Fibroblast of lung (primary cell): ENCODE data around the gene VAV1. TPM values are rescaled to one million over a fixed set of nuclear protein-coding genes. Genes with fewer than 3 reads are reported as not detected.

Experiments used
- DNase-seq, 2 donors: peaks; one replicate each; pipeline versions ENCODE4 v3.0.0 to v3.0.0-alpha.2; 2010; ENCODE audit warnings: low read depth in 2 of 2
- H2AFZ ChIP-seq: 2 replicates; pipeline ENCODE4 v1.5.1; 2012; ENCODE audit warnings: low read length, control low read depth, inconsistent platforms
- H3K27ac ChIP-seq: 2 replicates; pipeline ENCODE4 v1.5.1; 2011; ENCODE audit warnings: low read length, control low read depth; ENCODE audit not compliant: insufficient read depth
- H3K27me3 ChIP-seq: 2 replicates; pipeline ENCODE4 v1.5.1; 2011; ENCODE audit warnings: mild to moderate bottlenecking, low read length; ENCODE audit not compliant: control insufficient read depth, insufficient read depth
- H3K36me3 ChIP-seq: 2 replicates; pipeline ENCODE4 v1.5.1; 2011; ENCODE audit warnings: low read length; ENCODE audit not compliant: control insufficient read depth, insufficient read depth
- H3K4me1 ChIP-seq: 2 replicates; pipeline ENCODE4 v1.5.1; 2011; ENCODE audit warnings: low read length; ENCODE audit not compliant: control insufficient read depth, insufficient read depth; ENCODE audit errors: extremely low read depth
- H3K4me2 ChIP-seq: 2 replicates; pipeline ENCODE4 v1.5.1; 2011; ENCODE audit warnings: low read length, control low read depth; ENCODE audit not compliant: insufficient read depth; ENCODE audit errors: extremely low read depth
- H3K4me3 ChIP-seq, 4 experiments: fragments of 200-600 bp in 1 of 4; sonication (generic) in 1 of 4; replicated peaks in 1 of 4; 2 replicates each; pipeline ENCODE4 v1.5.1; 2011 to 2016; ENCODE audit warnings: low read length in 4 of 4, low read depth in 3 of 4, mild to moderate bottlenecking in 3 of 4, control low read depth in 2 of 4, inconsistent platforms in 1 of 4, mixed read lengths in 1 of 4; ENCODE audit not compliant: insufficient read depth in 1 of 4; ENCODE audit errors: control extremely low read depth in 1 of 4
- H3K79me2 ChIP-seq: 2 replicates; pipeline ENCODE4 v1.5.1; 2012; ENCODE audit warnings: mild to moderate bottlenecking, low read length, inconsistent platforms; ENCODE audit not compliant: control insufficient read depth, insufficient read depth
- H3K9ac ChIP-seq: 2 replicates; pipeline ENCODE4 v1.5.1; 2011; ENCODE audit warnings: mild to moderate bottlenecking, low read length, control low read depth; ENCODE audit not compliant: insufficient read depth
- H3K9me3 ChIP-seq: 2 replicates; pipeline ENCODE4 v1.5.1; 2012; ENCODE audit warnings: low read depth, low read length; ENCODE audit not compliant: control insufficient read depth, insufficient read depth
- H4K20me1 ChIP-seq: 2 replicates; pipeline ENCODE4 v1.5.1; 2011; ENCODE audit warnings: low read length; ENCODE audit not compliant: control insufficient read depth, insufficient read depth; ENCODE audit errors: extremely low read depth
- EZH2 ChIP-seq: IDR thresholded peaks from 2 replicates; pipeline ENCODE4 v1.5.1; 2012; ENCODE audit warnings: low read length, control low read depth, mild to moderate bottlenecking; ENCODE audit errors: missing control alignments
- polyA plus RNA-seq, 2 donors: library from polyadenylated mRNA; depleted of rRNA in 1 of 2; stranded (reverse) in 1 of 2; unstranded in 1 of 2; fragments of >200 nt; gene quantifications; 2 replicates each; pipeline ENCODE4 v1.2.1, GENCODE V29; 2011 to 2012; ENCODE audit warnings: missing spikeins in 1 of 2
- total RNA-seq: library from RNA; depleted of rRNA; stranded (reverse); fragments of >200 nt; gene quantifications from 2 replicates; pipeline ENCODE4 v1.2.1, GENCODE V29; 2014
- TF ChIP-seq, protein P1 (sequence below), 2 donors: IDR thresholded peaks in 1 of 2; conservative IDR thresholded peaks in 1 of 2; 1 replicate in 1 of 2; 2 replicates in 1 of 2; pipeline ENCODE4 v1.5.1; 2011 to 2012; ENCODE audit warnings: low read length in 2 of 2, control low read depth in 1 of 2, inconsistent platforms in 1 of 2, low read depth in 1 of 2, mild to moderate bottlenecking in 1 of 2

Gene VAV1
- total and polyA plus RNA-seq, 2 donors (not counting 1 experiment from before 2014, with no cell fraction given): not detected

DNA sequence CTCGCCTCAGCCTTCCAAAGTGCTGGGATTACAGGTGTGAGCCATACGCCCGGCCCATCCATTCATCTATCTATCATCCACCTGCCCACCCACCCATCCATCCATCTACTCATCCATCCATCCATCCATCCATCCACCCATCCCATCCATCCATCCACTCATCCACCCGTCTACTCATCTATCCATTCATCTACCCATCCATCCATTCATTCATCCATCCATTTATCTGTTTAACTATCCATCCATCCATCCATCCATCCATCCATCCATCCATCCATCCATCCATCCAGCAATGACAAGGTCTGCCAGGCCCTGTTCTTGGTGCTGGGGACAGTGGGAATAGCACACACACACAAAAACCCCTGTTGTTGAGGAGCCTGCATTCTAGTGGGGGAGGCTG is 4.5 kb downstream of the VAV1 start:
- H2AFZ ChIP-seq: no peak overlapping the region
- no peak for DNase-seq
- H3K9ac ChIP-seq: no peak overlapping the region
- TF ChIP-seq, protein P1, sequence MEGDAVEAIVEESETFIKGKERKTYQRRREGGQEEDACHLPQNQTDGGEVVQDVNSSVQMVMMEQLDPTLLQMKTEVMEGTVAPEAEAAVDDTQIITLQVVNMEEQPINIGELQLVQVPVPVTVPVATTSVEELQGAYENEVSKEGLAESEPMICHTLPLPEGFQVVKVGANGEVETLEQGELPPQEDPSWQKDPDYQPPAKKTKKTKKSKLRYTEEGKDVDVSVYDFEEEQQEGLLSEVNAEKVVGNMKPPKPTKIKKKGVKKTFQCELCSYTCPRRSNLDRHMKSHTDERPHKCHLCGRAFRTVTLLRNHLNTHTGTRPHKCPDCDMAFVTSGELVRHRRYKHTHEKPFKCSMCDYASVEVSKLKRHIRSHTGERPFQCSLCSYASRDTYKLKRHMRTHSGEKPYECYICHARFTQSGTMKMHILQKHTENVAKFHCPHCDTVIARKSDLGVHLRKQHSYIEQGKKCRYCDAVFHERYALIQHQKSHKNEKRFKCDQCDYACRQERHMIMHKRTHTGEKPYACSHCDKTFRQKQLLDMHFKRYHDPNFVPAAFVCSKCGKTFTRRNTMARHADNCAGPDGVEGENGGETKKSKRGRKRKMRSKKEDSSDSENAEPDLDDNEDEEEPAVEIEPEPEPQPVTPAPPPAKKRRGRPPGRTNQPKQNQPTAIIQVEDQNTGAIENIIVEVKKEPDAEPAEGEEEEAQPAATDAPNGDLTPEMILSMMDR (conservative IDR thresholded peaks at IDR 0.05 in 1 of 2, IDR thresholded peaks at IDR 0.05 in 1 of 2; ENCODE audit: low read depth in 1 of 2, low read length in 2 of 2): no peak
- no peak for TF ChIP-seq EZH2
- no peak overlapping the region for H3K27ac ChIP-seq
- H3K4me1 ChIP-seq: no peaks in the 10 kb centered on the region
- no peaks in the 10 kb centered on the region for H3K36me3 ChIP-seq
- no peak overlapping the region for H3K4me3 ChIP-seq
- no peak overlapping the region for H3K4me2 ChIP-seq
- no peaks in the 10 kb centered on the region for H3K9me3 ChIP-seq
- H3K79me2 ChIP-seq: no peaks in the 10 kb centered on the region
- no peaks in the 10 kb centered on the region for H4K20me1 ChIP-seq
- H3K27me3 ChIP-seq: no peaks in the 10 kb centered on the region

DNA sequence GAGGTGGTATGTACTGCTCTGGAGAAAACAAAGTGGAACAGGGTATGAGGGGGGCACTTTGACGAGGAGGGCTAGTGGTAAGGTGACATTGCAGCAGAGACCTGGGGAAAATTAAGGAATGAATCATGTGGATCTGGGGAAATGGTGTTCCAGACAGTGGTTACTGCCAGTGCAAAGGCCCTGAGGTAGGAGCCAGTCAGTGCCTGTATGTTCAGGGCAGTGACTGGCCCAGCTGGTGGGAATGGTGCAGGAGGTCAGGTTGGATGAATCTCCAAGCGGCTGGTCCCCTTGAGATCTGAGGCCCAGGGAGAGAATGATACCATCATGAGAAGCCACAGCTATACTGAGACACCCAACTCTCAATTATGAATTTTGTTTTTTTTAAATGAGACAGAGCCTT is 4.9 kb downstream of the VAV1 start:
- H3K27me3 ChIP-seq: no peaks in the 10 kb centered on the region
- TF ChIP-seq, protein P1 (conservative IDR thresholded peaks at IDR 0.05 in 1 of 2, IDR thresholded peaks at IDR 0.05 in 1 of 2; ENCODE audit: low read depth in 1 of 2, low read length in 2 of 2): no peak
- no peak for TF ChIP-seq EZH2
- no peaks in the 10 kb centered on the region for H3K4me1 ChIP-seq
- H4K20me1 ChIP-seq: no peaks in the 10 kb centered on the region
- no peak overlapping the region for H3K4me3 ChIP-seq
- H3K9ac ChIP-seq: no peak overlapping the region
- no peaks in the 10 kb centered on the region for H3K79me2 ChIP-seq
- no peaks in the 10 kb centered on the region for H3K9me3 ChIP-seq
- no peak overlapping the region for H3K4me2 ChIP-seq
- no peak overlapping the region for H2AFZ ChIP-seq
- DNase-seq: no peak
- no peak overlapping the region for H3K27ac ChIP-seq
- no peaks in the 10 kb centered on the region for H3K36me3 ChIP-seq

DNA sequence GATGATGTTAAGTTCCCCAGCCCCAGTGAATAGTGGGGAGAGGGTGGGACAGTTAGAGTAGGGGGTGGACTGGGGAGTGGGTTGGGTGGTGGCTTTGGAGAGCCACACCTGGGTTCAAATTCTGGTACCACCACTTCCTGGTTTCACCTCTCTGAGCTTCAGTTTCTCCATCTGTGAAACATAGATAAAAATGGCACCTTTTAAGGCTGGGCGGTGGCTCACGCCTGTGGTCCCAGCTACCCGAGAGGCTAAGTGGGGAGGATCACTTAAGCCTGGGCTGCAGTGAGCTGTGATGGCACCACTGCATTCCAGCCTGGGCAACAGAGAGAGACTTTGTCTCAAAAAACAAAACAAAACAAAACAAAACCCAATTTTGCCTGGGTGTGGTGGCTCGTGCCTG is 5.9 kb downstream of the VAV1 start:
- no peak for TF ChIP-seq EZH2
- TF ChIP-seq, protein P1 (conservative IDR thresholded peaks at IDR 0.05 in 1 of 2, IDR thresholded peaks at IDR 0.05 in 1 of 2; ENCODE audit: low read depth in 1 of 2, low read length in 2 of 2): no peak
- no peaks in the 10 kb centered on the region for H3K79me2 ChIP-seq
- H3K9me3 ChIP-seq: no peaks in the 10 kb centered on the region
- H3K4me2 ChIP-seq: no peak overlapping the region
- no peaks in the 10 kb centered on the region for H4K20me1 ChIP-seq
- no peak overlapping the region for H3K27ac ChIP-seq
- H3K4me3 ChIP-seq: no peak overlapping the region
- DNase-seq: no peak
- H2AFZ ChIP-seq: no peak overlapping the region
- H3K27me3 ChIP-seq: no peaks in the 10 kb centered on the region
- no peaks in the 10 kb centered on the region for H3K36me3 ChIP-seq
- H3K4me1 ChIP-seq: no peaks in the 10 kb centered on the region
- no peak overlapping the region for H3K9ac ChIP-seq
